Stimulated activated naive CD8-positive, alpha-beta T cell treated with anti-CD3 and anti-CD28 coated beads, Interleukin-15, Interleukin-2, amounts not matched to agents 100 ng/mL and 50 ng/mL, for 24 hours (primary cell): Measurements from ENCODE around the gene PRKAA2.

ENCODE experiments used
- H3K27ac Mint-ChIP-seq: one replicate; pipeline ENCODE4 v1.8.0; 2021; ENCODE audit warnings: mild to moderate bottlenecking, mixed read lengths
- H3K27me3 Mint-ChIP-seq: one replicate; pipeline ENCODE4 v1.8.0; 2021; ENCODE audit warnings: mixed read lengths
- H3K36me3 Mint-ChIP-seq: one replicate; pipeline ENCODE4 v1.8.0; 2021; ENCODE audit warnings: low read depth, mixed read lengths
- H3K4me1 Mint-ChIP-seq: one replicate; pipeline ENCODE4 v1.8.0; 2021; ENCODE audit warnings: low read depth, mixed read lengths
- H3K4me3 Mint-ChIP-seq: one replicate; pipeline ENCODE4 v1.8.0; 2021; ENCODE audit warnings: mild to moderate bottlenecking, mixed read lengths
- H3K9me3 Mint-ChIP-seq: one replicate; pipeline ENCODE4 v1.8.0; 2021; ENCODE audit warnings: mixed read lengths

The PRKAA2 gene

GRCh38 chr1:56671542-56671941, 26.4 kb downstream of the PRKAA2 start:
- Mint-ChIP-seq H3K36me3 (no peaks in the 10 kb centered on the region), H3K4me1 (no peaks in the 10 kb centered on the region), H3K4me3 (no peak overlapping the region), H3K9me3 (no peaks in the 10 kb centered on the region), H3K27ac (no peak overlapping the region), H3K27me3 (peaks cover 17% of the 10 kb centered on the region)

GRCh38 chr1:56672579-56672978, 27.5 kb downstream of the PRKAA2 start:
- peaks cover 17% of the 10 kb centered on the region for H3K27me3 Mint-ChIP-seq
- no peak overlapping the region for H3K4me3 Mint-ChIP-seq
- no peaks in the 10 kb centered on the region for H3K9me3 Mint-ChIP-seq
- H3K4me1 Mint-ChIP-seq: no peaks in the 10 kb centered on the region
- no peaks in the 10 kb centered on the region for H3K36me3 Mint-ChIP-seq
- no peak overlapping the region for H3K27ac Mint-ChIP-seq

GRCh38 chr1:56675763-56676162, 30.6 kb downstream of the PRKAA2 start:
- peaks cover 9% of the 10 kb centered on the region for H3K9me3 Mint-ChIP-seq
- H3K4me3 Mint-ChIP-seq: no peak overlapping the region
- peaks cover 13% of the 10 kb centered on the region for H3K27me3 Mint-ChIP-seq
- no peak overlapping the region for H3K27ac Mint-ChIP-seq
- H3K36me3 Mint-ChIP-seq: no peaks in the 10 kb centered on the region
- no peaks in the 10 kb centered on the region for H3K4me1 Mint-ChIP-seq

- Mint-ChIP-seq H3K27ac (no peak overlapping the region), H3K4me1 (no peaks in the 10 kb centered on the region), H3K4me3 (no peak overlapping the region), H3K9me3 (peaks cover 9% of the 10 kb centered on the region), H3K27me3 (peaks cover 13% of the 10 kb centered on the region), H3K36me3 (no peaks in the 10 kb centered on the region)
Observed at GRCh38 chr1:56676571-56677035, 31.5 kb downstream of the PRKAA2 start.

GRCh38 chr1:56683569-56683968, 38.5 kb downstream of the PRKAA2 start:
- Mint-ChIP-seq H3K9me3 (peaks cover 9% of the 10 kb centered on the region), H3K27ac (no peak overlapping the region), H3K4me3 (no peak overlapping the region), H3K27me3 (no peaks in the 10 kb centered on the region), H3K36me3 (no peaks in the 10 kb centered on the region), H3K4me1 (no peaks in the 10 kb centered on the region)

- H3K9me3 Mint-ChIP-seq: no peaks in the 10 kb centered on the region
- H3K27me3 Mint-ChIP-seq: no peaks in the 10 kb centered on the region
- H3K36me3 Mint-ChIP-seq: no peaks in the 10 kb centered on the region
Observed at GRCh38 chr1:56686169-56686568, 41.1 kb downstream of the PRKAA2 start.

GRCh38 chr1:56688522-56689026, 43.5 kb downstream of the PRKAA2 start:
- Mint-ChIP-seq H3K4me1 (no peaks in the 10 kb centered on the region), H3K36me3 (no peaks in the 10 kb centered on the region), H3K9me3 (no peaks in the 10 kb centered on the region), H3K4me3 (no peak overlapping the region), H3K27ac (no peak overlapping the region), H3K27me3 (no peaks in the 10 kb centered on the region)

More at GRCh38 chr1:56686169-56686568, 41.1 kb downstream of the PRKAA2 start:
- no peak overlapping the region for H3K27ac Mint-ChIP-seq
- H3K4me1 Mint-ChIP-seq: no peaks in the 10 kb centered on the region
- H3K4me3 Mint-ChIP-seq: no peak overlapping the region

GRCh38 chr1:56696663-56697062, 51.5 kb downstream of the PRKAA2 start:
- Mint-ChIP-seq H3K27ac (no peak overlapping the region), H3K36me3 (no peaks in the 10 kb centered on the region), H3K4me3 (no peak overlapping the region), H3K27me3 (peaks cover 10% of the 10 kb centered on the region), H3K4me1 (no peaks in the 10 kb centered on the region), H3K9me3 (peaks cover 7% of the 10 kb centered on the region)

- Mint-ChIP-seq H3K27me3 (peaks cover 16% of the 10 kb centered on the region), H3K4me1 (no peaks in the 10 kb centered on the region), H3K9me3 (peaks cover 7% of the 10 kb centered on the region), H3K4me3 (no peak overlapping the region), H3K36me3 (no peaks in the 10 kb centered on the region), H3K27ac (no peak overlapping the region)
Observed at GRCh38 chr1:56703747-56704146, 58.6 kb downstream of the PRKAA2 start.

GRCh38 chr1:56707379-56707778, 62.3 kb downstream of the PRKAA2 start:
- H3K36me3 Mint-ChIP-seq: no peaks in the 10 kb centered on the region
- H3K4me1 Mint-ChIP-seq: no peaks in the 10 kb centered on the region
- no peak overlapping the region for H3K27ac Mint-ChIP-seq
- no peak overlapping the region for H3K4me3 Mint-ChIP-seq
- H3K27me3 Mint-ChIP-seq: peaks cover 33% of the 10 kb centered on the region
- no peaks in the 10 kb centered on the region for H3K9me3 Mint-ChIP-seq

GRCh38 chr1:56709269-56709880, 64.3 kb downstream of the PRKAA2 start:
- H3K4me1 Mint-ChIP-seq: no peaks in the 10 kb centered on the region
- no peaks in the 10 kb centered on the region for H3K9me3 Mint-ChIP-seq
- peaks cover 41% of the 10 kb centered on the region for H3K27me3 Mint-ChIP-seq
- no peak overlapping the region for H3K27ac Mint-ChIP-seq
- H3K36me3 Mint-ChIP-seq: no peaks in the 10 kb centered on the region
- H3K4me3 Mint-ChIP-seq: no peak overlapping the region

GRCh38 chr1:56709995-56710394, 64.9 kb downstream of the PRKAA2 start:
- Mint-ChIP-seq H3K36me3 (no peaks in the 10 kb centered on the region), H3K27ac (no peak overlapping the region), H3K4me1 (no peaks in the 10 kb centered on the region), H3K27me3 (peaks cover 41% of the 10 kb centered on the region), H3K9me3 (no peaks in the 10 kb centered on the region), H3K4me3 (no peak overlapping the region)

GRCh38 chr1:56710646-56711045, 65.5 kb downstream of the PRKAA2 start:
- H3K27me3 Mint-ChIP-seq: peaks cover 41% of the 10 kb centered on the region
- H3K4me3 Mint-ChIP-seq: no peak overlapping the region
- H3K4me1 Mint-ChIP-seq: no peaks in the 10 kb centered on the region
- H3K9me3 Mint-ChIP-seq: no peaks in the 10 kb centered on the region
- no peaks in the 10 kb centered on the region for H3K36me3 Mint-ChIP-seq
- H3K27ac Mint-ChIP-seq: no peak overlapping the region

GRCh38 chr1:56712150-56712549, 67.0 kb downstream of the PRKAA2 start:
- H3K36me3 Mint-ChIP-seq: no peaks in the 10 kb centered on the region

GRCh38 chr1:56713112-56713511, 68.0 kb downstream of the PRKAA2 start:
- Mint-ChIP-seq H3K27me3 (peaks cover 29% of the 10 kb centered on the region), H3K4me1 (no peaks in the 10 kb centered on the region), H3K9me3 (no peaks in the 10 kb centered on the region), H3K4me3 (no peak overlapping the region), H3K27ac (no peak overlapping the region), H3K36me3 (no peaks in the 10 kb centered on the region)

More at GRCh38 chr1:56712150-56712549, 67.0 kb downstream of the PRKAA2 start:
- H3K9me3 Mint-ChIP-seq: no peaks in the 10 kb centered on the region
- no peaks in the 10 kb centered on the region for H3K4me1 Mint-ChIP-seq
- peaks cover 33% of the 10 kb centered on the region for H3K27me3 Mint-ChIP-seq
- no peak overlapping the region for H3K27ac Mint-ChIP-seq
- no peak overlapping the region for H3K4me3 Mint-ChIP-seq

- H3K4me3 Mint-ChIP-seq: no peak overlapping the region
- no peaks in the 10 kb centered on the region for H3K36me3 Mint-ChIP-seq
- H3K27me3 Mint-ChIP-seq: peaks cover 23% of the 10 kb centered on the region
- no peak overlapping the region for H3K27ac Mint-ChIP-seq
- H3K9me3 Mint-ChIP-seq: no peaks in the 10 kb centered on the region
- H3K4me1 Mint-ChIP-seq: no peaks in the 10 kb centered on the region
Observed at GRCh38 chr1:56715156-56715555, 70.0 kb downstream of the PRKAA2 start.
